ENCODE measurements around the gene DENND1A. TPM values are rescaled to one million over a fixed set of nuclear protein-coding genes. Genes with fewer than 3 reads are reported as not detected.

Gene DENND1A
- total RNA-seq, 1 donor from 2014 or later = 12.7 TPM

DNA sequence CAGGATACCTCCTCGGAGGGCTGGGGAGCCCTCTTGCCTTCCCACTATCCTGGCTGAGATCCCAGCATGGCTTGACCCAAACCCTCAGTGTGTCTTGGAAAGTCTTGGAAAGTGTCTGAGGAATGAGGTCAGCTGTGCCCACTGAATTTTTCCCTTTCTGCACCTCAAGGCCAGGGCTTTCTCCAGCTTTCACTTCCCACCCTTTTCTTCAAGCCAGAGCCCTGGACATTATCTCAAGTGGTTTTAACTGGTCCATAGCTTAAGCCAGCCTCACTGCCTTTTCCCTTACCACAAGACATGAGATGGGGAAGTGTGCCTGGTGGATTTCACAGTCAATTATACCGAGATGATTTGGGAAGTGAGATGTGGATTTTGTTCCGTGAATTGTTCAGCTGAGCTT is 45.9 kb upstream of the DENND1A start:
- DNase-seq (ENCODE audit: low read depth) = no peak
- Mint-ChIP-seq H3K36me3 (ENCODE audit: low read depth, unreplicated experiment) (no peaks in the 10 kb centered on the region), H3K4me3 (ENCODE audit: unreplicated experiment) (no peak overlapping the region), H3K27me3 (ENCODE audit: low read depth, unreplicated experiment) (peaks cover 37% of the 10 kb centered on the region), H3K4me1 (ENCODE audit: low read depth, unreplicated experiment) (no peaks in the 10 kb centered on the region), H3K27ac (ENCODE audit: unreplicated experiment) (no peak overlapping the region), H3K9me3 (ENCODE audit: unreplicated experiment) (peaks cover 4% of the 10 kb centered on the region)
- no peak for FAIRE-seq
- TF ChIP-seq EZH2 (IDR thresholded peaks at IDR 0.05; ENCODE audit: insufficient read depth, low read length) = no peak
- TF ChIP-seq CTCF (IDR thresholded peaks at IDR 0.05; ENCODE audit: insufficient read depth, low read depth, low read length) = no peak
- no peak overlapping the region for H2AFZ ChIP-seq (ENCODE audit: low read depth, low read length)
- H3K9ac ChIP-seq (ENCODE audit: low read length) = no peak overlapping the region
- H3K36me3 ChIP-seq (ENCODE audit: insufficient read depth, low read length) = no peaks in the 10 kb centered on the region
- no peak overlapping the region for H3K4me3 ChIP-seq (ENCODE audit: insufficient read depth, low read depth, low read length)
- H3K79me2 ChIP-seq (ENCODE audit: insufficient read depth, low read length) = no peaks in the 10 kb centered on the region
- no peak overlapping the region for H3K4me2 ChIP-seq (ENCODE audit: low read length)
- H3K27ac ChIP-seq (ENCODE audit: low read depth, low read length) = no peak overlapping the region
- no peaks in the 10 kb centered on the region for H3K4me1 ChIP-seq (ENCODE audit: insufficient read depth, low read length)
- H4K20me1 ChIP-seq (ENCODE audit: insufficient read depth, low read length) = no peaks in the 10 kb centered on the region
- H3K9me3 ChIP-seq (ENCODE audit: insufficient read depth, low read depth, low read length) = peaks cover 18% of the 10 kb centered on the region
- H3K27me3 ChIP-seq (ENCODE audit: insufficient read depth, low read length) = peaks cover 16% of the 10 kb centered on the region

DNA sequence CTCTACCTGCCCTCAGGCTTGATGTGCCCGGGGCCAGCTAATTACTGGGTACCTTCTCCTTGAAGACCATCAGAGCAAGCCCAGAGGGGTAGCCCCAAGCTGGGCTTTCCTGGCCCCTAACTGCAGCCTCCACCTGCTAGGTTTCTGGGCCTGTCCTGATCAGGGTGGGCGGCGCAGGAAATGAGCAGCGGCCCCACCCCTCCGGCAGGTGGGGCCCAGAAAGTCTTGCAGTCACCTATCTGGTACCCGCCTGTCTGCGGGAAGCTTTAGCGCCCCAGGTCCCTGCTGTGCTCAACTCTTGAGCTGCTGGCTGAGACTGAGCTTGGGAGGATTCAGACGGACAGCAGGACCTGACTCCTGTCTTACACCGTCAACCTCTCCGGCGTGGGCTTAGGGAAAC is 44.5 kb upstream of the DENND1A start:
- Histone ChIP-seq H3K36me3 (ENCODE audit: insufficient read depth, low read length) (no peaks in the 10 kb centered on the region), H4K20me1 (ENCODE audit: insufficient read depth, low read length) (no peaks in the 10 kb centered on the region), H3K9ac (ENCODE audit: low read length) (no peak overlapping the region), H3K9me3 (ENCODE audit: insufficient read depth, low read depth, low read length) (peaks cover 18% of the 10 kb centered on the region), H3K27ac (ENCODE audit: low read depth, low read length) (no peak overlapping the region), H3K4me3 (ENCODE audit: insufficient read depth, low read depth, low read length) (no peak overlapping the region), H3K79me2 (ENCODE audit: insufficient read depth, low read length) (no peaks in the 10 kb centered on the region), H3K4me2 (ENCODE audit: low read length) (no peak overlapping the region), H3K4me1 (ENCODE audit: insufficient read depth, low read length) (no peaks in the 10 kb centered on the region), H3K27me3 (ENCODE audit: insufficient read depth, low read length) (peaks cover 3% of the 10 kb centered on the region), H2AFZ (ENCODE audit: low read depth, low read length) (no peak overlapping the region)
- FAIRE-seq (no peak), DNase-seq (ENCODE audit: low read depth) (no peak)
- no peaks in the 10 kb centered on the region for H3K36me3 Mint-ChIP-seq (ENCODE audit: low read depth, unreplicated experiment)
- H3K4me1 Mint-ChIP-seq (ENCODE audit: low read depth, unreplicated experiment) = no peaks in the 10 kb centered on the region
- no peak overlapping the region for H3K27ac Mint-ChIP-seq (ENCODE audit: unreplicated experiment)
- TF ChIP-seq CTCF (IDR thresholded peaks at IDR 0.05; ENCODE audit: insufficient read depth, low read depth, low read length) = no peak
- TF ChIP-seq EZH2 (IDR thresholded peaks at IDR 0.05; ENCODE audit: insufficient read depth, low read length) = no peak
- H3K4me3 Mint-ChIP-seq (ENCODE audit: unreplicated experiment) = no peak overlapping the region
- H3K9me3 Mint-ChIP-seq (ENCODE audit: unreplicated experiment) = peaks cover 5% of the 10 kb centered on the region
- H3K27me3 Mint-ChIP-seq (ENCODE audit: low read depth, unreplicated experiment) = peaks cover 27% of the 10 kb centered on the region

GRCh38 chr9:123973590-123974223 is 43.8 kb upstream of the DENND1A start:
- Histone ChIP-seq H3K27ac (ENCODE audit: low read depth, low read length) (no peak overlapping the region), H4K20me1 (ENCODE audit: insufficient read depth, low read length) (no peaks in the 10 kb centered on the region), H3K27me3 (ENCODE audit: insufficient read depth, low read length) (no peaks in the 10 kb centered on the region), H3K4me2 (ENCODE audit: low read length) (no peak overlapping the region), H3K36me3 (ENCODE audit: insufficient read depth, low read length) (no peaks in the 10 kb centered on the region), H3K9ac (ENCODE audit: low read length) (no peak overlapping the region), H2AFZ (ENCODE audit: low read depth, low read length) (no peak overlapping the region), H3K4me3 (ENCODE audit: insufficient read depth, low read depth, low read length) (no peak overlapping the region), H3K4me1 (ENCODE audit: insufficient read depth, low read length) (no peaks in the 10 kb centered on the region), H3K79me2 (ENCODE audit: insufficient read depth, low read length) (no peaks in the 10 kb centered on the region), H3K9me3 (ENCODE audit: insufficient read depth, low read depth, low read length) (peaks cover 18% of the 10 kb centered on the region)
- Mint-ChIP-seq H3K9me3 (ENCODE audit: unreplicated experiment) (peaks cover 2% of the 10 kb centered on the region), H3K36me3 (ENCODE audit: low read depth, unreplicated experiment) (no peaks in the 10 kb centered on the region), H3K4me1 (ENCODE audit: low read depth, unreplicated experiment) (no peaks in the 10 kb centered on the region), H3K4me3 (ENCODE audit: unreplicated experiment) (no peak overlapping the region), H3K27ac (ENCODE audit: unreplicated experiment) (no peak overlapping the region), H3K27me3 (ENCODE audit: low read depth, unreplicated experiment) (peaks cover 20% of the 10 kb centered on the region)
- DNase-seq (ENCODE audit: low read depth) = no peak
- FAIRE-seq = no peak
- TF ChIP-seq CTCF (IDR thresholded peaks at IDR 0.05; ENCODE audit: insufficient read depth, low read depth, low read length) (no peak), EZH2 (IDR thresholded peaks at IDR 0.05; ENCODE audit: insufficient read depth, low read length) (no peak)

Data from astrocyte (in vitro differentiated cells and primary cell).